ENCODE measurements around the gene HSD11B1.

HSD11B1 gene

DNA sequence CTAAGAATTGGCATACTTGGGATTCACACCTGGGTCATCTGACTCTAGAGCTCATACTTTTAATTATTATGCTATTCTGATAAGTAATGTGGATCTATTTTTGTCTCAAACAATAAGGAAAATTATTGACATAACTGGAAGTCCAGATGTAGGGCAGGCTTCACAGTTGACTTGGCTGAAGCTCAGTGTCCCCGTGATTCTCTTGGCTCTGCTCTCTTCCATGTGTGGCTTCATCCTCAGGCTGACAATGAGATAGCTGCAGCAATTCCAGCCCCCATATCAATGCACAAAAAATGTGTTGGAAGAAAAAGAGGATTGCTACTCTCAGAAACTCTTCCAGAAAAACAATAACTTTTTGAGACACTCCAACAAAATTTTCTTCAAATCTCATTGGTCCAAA, 23.8 kb downstream of the HSD11B1 start:
- DNase-seq: no peak

DNA sequence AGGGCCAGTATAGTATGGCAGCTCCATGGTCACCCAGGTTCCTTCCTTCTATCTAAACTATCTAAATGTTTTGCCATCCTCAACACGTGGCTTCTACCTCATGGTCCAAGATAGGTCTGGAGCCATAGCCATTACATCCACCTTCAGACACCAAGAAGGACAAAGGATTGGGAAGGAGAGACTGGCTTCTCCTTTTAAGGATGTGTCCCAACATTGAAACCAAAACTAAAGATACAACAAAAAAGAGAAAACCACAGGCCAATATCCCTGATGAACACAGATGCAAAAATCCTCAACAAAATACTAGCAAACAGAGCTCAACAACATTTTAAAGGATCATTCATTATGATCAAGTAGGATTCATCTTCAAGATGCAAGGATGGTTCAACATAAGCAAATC, 24.8 kb downstream of the HSD11B1 start:
- no peak for DNase-seq

DNA sequence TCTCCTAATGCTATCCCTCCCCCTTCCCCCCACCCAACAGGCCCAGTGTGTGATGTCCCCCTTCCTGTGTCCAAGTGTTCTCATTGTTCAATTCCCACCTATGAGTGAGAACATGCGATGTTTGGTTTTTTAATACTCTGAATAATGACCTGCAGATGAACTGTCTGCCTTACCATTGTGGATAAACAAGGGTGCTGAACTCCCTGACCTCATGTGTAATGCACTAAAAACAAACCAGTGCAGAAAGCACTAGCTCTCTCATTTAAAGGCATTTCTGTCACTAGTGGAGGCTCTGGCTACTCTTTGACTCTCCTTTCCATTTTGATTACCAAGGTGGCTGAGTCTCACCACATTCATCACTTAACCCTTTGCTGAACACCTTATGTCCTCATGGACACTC, 28.1 kb downstream of the HSD11B1 start:
- no peak for DNase-seq

DNA sequence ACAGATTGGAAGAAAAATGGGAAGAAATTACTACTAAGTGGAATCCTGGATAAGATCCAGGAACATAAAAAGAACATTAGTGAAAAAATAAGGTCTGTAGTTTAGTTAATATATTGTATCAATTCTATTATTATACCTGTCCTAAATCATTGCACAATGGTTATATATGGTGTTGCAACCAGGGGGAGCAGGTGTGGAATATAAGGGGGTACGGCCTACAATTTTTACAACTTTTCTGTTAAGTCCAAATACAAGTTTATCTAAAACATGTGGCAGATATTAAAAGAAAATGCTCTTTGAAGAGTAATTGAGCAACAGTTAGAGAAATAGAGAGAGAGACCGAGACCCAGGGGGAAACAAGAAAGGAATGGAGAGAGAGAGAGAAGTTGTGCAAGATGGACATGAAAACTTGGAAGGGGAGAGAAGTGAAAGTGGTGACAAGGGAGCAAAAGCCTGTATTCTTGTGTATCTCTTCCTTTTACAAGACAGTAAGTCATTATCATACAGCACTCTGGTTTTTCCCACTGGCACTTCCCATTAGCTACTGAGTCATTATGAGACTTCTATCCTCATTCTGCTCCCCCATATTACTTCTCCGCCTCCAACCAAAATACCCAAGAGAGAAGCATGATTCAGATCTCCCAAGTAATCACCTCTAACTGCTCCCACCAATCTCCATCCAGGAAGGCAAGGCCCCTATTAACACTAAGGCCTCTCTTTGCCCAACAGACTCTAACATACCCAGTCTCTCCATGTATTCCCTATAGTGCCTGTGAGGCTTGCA, 29.0 kb downstream of the HSD11B1 start:
- no peak for DNase-seq

- DNase-seq: no peak
Measured at GRCh38 chr1:209736490-209737117, 32.0 kb downstream of the HSD11B1 start.

DNA sequence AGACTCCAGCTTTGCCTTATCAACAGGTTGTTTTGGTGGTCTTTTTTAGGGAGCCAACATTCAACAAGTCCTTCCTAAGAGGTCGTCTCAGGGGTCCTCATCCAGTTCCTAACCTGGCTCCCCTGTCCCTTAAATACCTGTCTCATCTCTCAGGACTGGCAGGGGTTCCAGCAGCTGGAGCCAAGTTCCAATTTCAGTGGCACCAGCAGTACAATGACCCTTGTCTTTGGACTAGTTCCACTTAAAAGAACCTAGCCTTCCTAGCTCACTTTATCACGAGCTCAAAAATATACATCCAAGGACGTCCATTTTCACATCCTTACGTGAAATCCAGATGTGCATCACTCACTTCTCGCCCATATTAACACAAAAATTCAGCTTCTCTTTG, 32.5 kb downstream of the HSD11B1 start:
- DNase-seq: no peak

DNA sequence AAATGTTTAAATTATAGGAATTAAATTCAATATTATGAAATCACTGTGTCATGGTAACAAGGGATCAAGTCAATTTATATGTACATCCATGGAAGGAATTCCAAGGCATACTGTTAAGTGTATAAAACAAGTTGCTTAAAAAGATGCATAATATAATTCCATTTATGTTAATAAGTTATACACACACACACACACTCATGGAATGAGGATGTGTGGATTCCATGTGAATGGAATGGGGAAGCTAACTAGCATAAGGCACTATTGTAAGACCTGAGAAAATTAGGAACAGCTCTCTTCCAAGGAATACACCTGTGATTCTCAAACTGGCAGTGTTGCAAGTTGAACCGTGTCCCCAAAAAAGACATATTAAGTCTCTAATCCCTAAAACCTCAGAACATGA, 33.6 kb downstream of the HSD11B1 start:
- no peak for DNase-seq

- DNase-seq: no peak
Measured at GRCh38 chr1:209741193-209741592, 36.5 kb downstream of the HSD11B1 start.

DNA sequence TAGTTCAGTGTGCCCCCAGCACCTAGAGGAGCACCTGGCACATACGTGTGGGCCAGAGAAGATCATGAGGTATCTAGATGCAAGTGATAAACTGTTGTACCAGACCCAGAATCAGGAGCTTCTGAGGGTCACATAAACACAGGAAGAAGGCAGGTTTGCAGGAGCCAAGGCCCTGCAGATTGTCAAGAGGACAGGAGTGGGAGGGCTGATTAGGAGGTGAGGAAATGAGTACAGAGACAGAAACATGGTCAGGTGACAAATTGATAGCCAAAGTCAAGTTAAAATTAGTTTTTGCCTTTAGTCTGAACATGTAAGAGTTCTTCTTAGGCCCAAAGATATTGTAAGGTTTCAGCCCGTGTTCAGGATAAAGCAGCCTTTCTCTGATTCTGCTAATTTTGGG, 37.2 kb downstream of the HSD11B1 start:
- DNase-seq: no peak

DNA sequence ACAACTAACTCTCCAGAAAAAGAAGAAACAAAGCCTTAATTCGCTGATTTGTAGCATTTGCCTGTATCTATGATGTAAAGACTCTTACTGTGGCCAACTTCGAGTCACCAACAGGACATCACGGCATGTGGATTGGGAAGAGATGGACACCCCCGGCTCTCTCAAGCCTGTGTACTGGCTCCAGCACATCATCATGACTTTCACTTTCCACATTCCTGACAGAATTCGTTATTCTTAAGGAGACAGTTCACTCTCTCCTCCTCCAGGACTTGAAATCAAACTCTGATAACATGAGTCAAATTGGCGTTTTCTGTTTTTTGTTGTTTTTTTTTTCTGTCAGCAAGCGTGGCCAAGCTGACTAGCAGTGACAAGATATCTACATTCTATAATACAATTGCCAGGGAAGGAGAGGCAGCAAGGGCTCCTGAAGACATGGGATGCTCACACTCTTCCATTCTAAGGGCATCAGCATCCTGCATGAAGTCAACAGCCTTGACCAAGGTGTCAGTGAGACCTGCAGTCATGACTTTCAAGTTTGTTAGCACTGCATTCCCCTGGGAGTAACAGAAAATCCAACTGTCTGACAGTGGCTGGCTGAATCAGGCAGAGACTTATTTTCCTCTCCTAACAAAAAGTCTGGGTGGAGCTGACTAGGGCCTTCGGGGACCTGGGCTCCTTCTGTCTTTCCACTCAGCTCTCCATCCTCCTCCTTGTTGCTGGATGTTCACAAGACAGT, 37.9 kb downstream of the HSD11B1 start:
- no peak for DNase-seq

- no peak for DNase-seq
Measured at GRCh38 chr1:209743145-209743482, 38.5 kb downstream of the HSD11B1 start.

DNA sequence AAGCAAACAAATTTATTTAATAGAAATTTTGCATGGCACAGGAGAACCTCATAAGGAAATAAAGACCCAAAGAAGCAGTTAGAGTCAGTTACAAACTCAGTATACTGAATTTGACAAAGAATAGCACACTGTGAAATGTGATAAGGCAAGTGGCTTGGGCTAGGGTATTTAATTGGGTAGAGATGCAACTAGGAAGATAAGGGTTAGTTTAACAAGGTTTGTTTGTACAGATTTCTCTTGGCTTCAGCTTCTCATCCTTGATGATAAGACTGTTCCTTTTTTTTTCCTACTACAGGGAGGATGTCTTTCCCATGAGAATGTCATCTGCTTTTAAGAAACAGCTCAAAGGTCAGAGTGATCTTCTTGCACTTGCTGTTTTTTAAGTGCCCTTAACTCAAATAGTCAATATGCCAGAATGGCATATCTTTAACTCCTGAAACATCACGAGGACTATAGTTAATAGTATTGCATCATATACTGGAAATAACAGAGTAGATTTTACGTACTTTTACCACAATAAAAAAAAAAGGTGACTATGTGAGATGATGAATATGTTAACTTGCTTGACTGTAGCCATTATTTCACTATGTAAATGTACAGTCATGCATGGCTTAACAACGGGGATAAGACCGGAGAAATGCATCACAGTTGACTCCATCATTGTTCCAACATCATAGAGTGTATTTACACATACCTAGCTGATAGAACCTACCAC, 42.0 kb downstream of the HSD11B1 start:
- DNase-seq: no peak

- no peak for DNase-seq
Measured at GRCh38 chr1:209747580-209748262, 43.1 kb downstream of the HSD11B1 start.

DNA sequence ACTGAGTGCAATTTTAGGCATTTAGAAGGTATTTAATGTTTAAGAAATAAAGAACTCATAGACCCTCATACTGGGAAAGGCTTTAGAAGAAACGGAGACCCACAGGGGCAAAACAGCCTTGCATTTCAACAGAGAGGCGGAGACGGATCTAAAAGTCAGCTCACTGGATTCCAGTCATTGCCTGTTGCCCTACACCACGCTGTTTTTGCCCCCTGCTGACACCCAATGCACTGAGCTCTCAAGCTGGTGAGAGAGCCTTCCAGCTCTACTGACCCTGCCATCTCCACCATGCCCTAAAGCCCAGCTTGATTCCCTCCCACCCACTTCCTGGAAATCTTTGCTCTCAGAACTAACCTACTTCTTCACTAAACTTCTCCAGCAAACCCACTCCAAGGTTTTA, 44.0 kb downstream of the HSD11B1 start:
- no peak for DNase-seq

DNA sequence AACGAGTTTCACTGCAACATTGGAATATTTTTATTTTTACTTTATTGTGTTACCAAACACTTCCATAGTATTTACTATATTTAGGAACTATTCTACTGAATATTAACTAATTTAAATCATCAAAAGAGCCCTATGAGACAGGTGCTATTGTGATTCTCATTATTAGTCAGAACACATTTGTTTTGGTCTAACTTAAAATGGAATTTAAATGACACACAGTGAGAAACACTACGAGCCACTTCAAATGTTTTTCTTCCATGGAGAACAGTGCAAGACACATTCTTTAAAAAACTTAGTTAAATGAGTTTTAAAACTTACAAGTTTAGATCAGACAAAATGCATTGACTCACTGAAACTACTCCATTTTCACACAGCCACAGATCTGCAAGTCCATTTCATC, 44.6 kb downstream of the HSD11B1 start:
- DNase-seq: no peak

DNA sequence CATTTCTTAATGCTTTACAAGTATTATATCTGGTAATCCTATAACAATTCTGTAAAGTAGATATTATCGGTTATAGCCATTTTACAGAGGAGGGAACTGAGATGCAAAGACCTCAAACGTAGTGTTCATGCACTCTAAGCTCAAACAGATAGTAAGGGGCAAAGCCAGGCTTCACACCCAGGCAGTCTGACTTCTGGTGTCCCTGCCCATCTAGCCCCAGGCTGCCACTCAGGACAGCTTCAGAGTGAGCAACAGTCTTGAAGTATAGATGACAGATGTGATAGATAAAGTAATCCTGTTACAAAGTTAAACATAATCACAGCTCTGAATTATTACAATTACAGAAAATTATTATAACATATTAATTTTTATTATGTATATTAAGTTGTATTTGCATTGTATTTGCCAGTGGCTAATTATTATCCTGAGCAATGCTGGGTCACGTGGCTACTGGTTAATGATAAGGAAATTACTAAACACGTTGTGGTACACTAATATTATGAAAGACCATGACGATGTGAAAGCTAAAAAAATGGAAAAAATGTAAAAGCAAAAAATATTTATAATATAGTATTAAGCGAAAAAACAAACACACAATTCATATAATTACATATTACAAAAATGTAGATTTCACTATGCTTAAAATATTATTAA, 45.2 kb downstream of the HSD11B1 start:
- DNase-seq: no peak

- DNase-seq: no peak
Measured at GRCh38 chr1:209751627-209752231, 47.1 kb downstream of the HSD11B1 start.

DNA sequence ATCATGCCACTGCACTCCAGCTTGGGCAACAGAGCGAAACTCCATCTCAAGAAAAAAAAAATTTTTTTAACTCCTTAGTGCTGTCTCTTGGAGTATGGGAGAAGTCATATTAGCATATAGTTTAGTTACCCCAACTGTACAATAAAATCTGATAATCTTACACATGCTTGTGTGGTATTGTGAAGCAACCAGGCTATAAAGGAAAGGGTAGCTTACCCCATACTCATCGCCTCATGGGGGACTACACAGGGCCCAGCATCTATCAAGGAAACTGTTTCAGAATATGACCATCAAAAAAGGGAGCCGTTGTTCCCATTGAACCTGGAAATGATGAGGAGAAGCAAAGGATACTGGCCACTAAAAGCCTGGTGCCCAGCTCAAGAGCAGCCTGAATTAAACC, 48.2 kb downstream of the HSD11B1 start:
- DNase-seq: no peak

- no peak for DNase-seq
Measured at GRCh38 chr1:209755256-209755655, 50.6 kb downstream of the HSD11B1 start.

GRCh38 chr1:209755926-209756614, 51.4 kb downstream of the HSD11B1 start, which contains the start of gene TRAF3IP3:
TRAF3IP3 (plus strand) TSS chr1:209756053; CDS start chr1:209760040, 3,987 bp downstream.
- DNase-seq: no peak
